ENCODE data around the gene LINC01488.

LINC01488 gene

DNA sequence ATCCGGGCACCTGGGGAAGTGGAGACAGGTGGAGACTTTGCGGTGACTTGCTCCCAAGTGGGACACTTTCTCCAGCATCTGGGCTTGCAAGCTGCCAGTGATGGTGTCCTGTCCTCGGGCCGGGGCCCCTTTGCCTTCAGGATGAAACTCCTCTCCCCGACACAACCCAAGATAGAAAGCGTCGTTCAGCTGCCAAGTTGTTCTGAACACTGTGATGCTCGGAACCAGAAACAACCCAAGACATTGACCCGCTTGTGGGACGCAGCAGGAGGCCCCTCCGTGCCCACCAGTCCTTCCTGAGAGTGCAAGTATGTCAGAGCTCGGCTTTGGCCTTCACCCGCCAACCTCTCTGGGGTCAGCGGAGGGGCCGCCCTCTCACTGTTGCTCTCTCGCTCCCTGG lies 31.3 kb downstream of the LINC01488 start:
- DNase-seq, result no peak

DNA sequence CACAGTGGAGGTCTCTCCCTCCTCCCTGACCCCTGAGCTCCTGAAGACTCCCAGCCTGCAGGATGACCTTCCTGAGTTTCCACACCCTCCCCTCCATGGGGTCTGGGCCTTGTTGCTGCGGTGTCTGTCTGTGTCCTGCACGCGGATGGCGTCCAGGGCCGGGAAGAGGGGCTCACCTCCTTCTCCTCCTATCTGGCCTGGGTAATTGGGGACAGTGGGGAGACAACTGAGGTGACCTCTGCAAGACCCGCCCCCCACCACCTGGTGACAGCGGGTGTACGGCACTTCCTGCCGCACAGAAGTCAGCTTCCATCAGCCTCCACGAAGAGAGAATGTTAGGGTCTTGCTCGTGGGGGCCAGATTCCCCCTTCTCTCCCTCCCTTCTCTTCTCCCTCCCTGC lies 31.7 kb downstream of the LINC01488 start:
- DNase-seq, result no peak

DNA sequence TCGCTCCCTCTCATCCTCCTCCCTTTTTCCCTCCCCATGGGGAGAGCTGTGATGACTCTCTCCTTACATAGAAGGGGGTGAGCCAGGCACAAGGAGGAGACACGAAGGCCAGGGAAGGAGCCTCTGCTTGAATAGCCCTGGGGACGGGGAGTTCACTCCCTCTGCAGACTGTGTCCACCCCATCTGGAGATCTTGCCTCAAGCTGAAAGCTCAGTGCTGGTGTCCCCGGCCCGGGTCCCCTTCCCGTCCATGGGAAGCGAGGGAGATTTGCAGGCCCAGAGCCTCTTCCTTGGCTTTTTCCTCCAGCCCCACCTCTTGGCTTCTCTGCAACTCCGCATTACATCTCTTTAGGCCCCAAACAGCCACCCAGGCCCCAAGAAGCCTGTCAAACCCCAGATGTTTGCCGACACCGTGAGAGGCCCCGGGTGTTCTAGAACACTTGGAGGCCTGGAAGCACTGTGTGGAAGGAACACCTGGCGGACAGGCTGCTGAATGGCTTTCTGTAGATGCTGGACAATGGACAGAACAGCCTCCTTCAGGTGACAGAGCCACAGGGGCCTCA lies 32.3 kb downstream of the LINC01488 start:
- no peak for DNase-seq

DNA sequence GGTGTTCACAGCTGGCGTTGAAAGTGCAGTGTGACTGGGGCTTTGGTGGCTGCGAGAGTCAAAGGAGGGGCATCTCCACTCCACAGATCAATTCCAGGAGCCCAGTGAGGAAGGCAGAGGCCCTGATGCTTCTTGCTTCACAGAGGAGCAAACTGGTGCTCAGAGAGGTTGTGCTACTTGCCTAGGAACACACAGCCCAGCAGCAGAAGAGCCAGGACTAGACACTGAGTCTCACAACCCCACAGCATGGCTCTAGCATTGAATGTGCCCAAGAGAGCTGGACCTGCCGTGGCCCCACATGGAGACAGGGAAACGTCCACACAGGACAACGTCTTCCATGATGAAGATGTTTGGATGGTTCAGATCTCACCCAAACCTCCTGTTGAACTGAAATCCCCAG lies 33.3 kb downstream of the LINC01488 start:
- no peak for DNase-seq

DNA sequence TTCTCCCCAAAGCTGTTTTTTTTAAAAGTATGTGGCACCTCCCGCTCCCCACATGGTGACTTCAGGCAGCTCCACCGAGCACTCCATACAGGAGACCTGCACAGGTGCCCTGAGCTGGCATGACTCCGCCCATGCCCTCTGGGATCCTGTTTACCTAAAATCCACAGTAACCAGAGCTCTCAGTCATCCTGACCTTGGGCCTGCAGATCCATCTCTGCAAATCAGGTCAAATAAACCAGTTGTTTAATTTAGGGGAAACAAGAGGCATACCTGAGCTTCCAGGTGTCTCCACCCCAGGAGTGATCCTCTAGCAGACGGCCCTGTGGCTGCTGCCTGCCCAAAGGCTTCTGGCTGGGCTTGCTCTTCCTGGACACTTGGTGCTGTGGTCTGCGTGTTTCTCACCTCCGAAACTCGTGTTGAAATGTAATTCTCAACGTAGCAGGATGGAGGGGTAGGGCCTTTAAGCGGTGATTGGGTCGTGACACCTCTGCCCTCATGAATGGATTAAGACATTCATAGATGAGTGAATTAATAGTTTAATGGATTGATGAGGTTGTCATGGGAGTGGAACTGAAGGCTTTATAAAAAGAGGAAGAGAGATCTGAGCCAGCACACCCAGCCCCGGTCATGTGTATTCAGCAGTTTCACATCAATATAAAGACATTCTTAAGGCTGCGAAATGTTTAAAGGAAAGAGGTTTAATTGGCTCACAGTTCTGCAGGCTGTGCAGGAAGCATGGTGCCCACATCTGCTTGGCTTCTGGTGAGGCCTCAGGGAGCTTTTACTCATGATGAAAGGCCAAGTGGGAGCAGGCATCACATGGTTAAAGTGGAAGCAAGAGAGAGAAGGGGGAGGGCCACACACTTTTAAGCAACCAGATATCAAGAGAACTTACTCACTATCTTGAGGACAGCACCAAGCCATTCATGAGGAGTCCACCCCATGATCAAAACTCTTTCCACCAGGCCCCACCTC lies 34.1 kb downstream of the LINC01488 start:
- no peak for DNase-seq

DNA sequence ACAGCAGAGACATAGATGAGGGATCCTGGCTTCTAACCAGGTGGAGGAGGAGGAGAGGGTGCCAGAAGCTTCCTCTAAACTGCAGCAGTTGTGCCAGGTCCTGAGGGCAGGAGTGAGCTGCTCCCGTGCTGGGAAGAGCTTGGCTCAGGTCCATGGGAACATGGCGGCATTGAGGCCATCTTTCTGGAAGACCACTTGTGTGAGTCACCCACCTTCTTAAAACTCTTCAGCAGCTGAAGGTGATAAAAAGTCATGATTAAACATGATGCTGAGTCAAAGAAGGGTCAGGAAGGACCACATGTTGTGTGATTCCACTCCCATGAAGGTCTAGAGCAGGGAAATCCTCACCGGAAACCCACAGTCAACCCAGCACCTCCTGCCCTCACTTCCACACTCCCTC lies 35.1 kb downstream of the LINC01488 start:
- DNase-seq, result no peak

DNA sequence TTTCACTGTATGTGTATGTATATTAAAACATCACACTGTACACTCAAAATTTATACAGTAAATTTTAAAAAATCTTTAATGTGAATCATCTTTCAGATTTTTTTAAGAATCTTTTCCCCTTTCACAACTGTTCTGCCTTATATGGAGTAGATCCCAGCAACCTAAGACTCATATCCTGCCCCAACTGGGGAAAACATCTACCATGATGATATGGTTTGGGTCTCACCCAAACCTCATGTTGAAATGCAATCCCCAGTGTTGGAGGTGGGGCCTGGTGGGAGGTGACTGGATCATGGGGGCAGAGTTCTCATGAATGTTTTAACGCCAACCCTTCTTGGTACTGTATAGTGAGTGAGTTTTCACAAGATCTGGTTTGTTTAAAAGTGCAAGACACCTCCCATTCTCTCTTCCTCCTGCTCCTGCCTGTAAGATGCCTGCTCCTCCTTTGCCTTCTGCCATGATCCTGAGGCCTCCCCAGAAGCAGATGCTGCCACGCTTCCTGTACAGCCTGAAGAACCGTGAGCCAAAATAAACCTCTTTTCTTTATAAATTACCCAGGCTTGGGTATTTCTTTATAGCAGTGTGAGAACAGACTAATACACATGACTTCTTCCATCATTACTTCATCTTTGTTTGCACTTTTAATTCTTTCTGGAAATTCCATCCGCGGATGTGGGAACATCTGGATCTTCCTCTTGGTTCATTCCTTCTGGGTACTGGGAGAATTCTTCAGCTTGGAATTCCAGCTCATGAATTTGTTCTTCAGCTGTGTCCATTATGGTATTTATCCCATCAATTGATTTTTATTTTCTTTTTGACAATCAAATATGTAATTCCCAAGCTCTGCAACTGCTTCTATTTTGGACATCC lies 36.9 kb downstream of the LINC01488 start:
- no peak for DNase-seq

- DNase-seq, result no peak
Observed at GRCh38 chr11:69520186-69520916, 38.9 kb downstream of the LINC01488 start.

- DNase-seq, result no peak
Observed at GRCh38 chr11:69521457-69521856, 40.0 kb downstream of the LINC01488 start.

DNA sequence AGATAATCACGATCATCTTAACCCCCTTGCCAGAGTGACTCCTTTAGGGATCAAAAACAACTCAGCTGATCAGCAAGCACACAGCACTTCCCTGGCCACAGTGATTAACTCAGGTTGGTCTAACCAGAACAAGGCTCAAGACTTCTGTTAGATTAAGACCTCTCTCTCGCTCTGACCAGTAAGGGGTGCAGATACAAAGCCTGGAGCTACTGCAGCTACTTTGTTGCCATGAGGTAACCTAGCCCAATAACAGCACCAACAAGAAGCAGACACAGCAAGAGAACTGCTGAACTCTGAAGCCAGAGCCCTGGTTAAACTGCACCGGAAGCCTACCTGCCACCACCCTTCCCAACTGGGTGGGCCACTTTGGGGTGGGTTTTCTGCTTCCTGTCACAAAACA lies 42.0 kb downstream of the LINC01488 start:
- DNase-seq, result no peak

GRCh38 chr11:69524291-69524882 lies 42.9 kb downstream of the LINC01488 start:
- DNase-seq, result no peak

DNA sequence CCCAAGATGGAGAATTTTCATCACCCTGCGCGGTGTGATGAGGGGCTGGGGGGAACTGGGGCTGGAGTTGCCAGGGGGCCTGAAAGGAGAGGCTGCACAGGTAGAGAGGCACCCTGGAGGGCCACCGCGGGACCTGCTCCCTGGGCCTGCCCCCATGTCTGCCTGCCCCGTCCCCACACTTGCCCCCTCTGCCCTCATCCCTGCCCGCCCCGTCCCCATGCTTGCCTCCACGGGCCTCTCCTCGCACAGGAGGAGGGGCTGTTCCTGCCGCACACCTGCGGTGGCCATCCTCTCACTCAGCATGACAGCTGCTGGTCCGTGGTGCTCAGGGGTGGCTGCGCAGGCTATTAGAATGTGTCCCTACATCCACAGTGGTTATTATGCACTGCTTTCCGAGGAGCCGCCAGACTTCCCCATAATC lies 43.5 kb downstream of the LINC01488 start:
- no peak for DNase-seq

GRCh38 chr11:69525516-69526452 lies 44.3 kb downstream of the LINC01488 start:
- no peak for DNase-seq

GRCh38 chr11:69526453-69526810 lies 45.0 kb downstream of the LINC01488 start:
- DNase-seq, result no peak

DNA sequence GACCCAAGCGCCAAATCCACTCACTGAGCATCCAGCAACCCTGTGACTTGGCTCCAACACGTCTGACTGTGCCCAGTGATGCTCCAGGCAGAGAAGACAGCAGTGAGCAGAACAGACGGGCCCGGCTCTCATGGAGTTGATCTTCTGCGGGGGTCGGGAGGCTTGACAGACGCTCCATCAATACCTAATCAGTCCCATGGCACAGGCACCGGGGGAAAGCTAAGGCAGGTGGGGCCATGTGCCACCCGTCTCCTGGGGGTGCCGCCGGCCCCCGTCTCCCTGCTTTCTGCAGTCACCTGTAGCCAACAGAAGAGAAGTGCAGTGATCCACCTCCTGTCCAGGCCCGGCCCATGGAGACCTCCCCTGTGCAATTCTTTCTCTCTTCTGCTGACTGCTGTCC lies 47.5 kb downstream of the LINC01488 start:
- DNase-seq, result no peak

DNA sequence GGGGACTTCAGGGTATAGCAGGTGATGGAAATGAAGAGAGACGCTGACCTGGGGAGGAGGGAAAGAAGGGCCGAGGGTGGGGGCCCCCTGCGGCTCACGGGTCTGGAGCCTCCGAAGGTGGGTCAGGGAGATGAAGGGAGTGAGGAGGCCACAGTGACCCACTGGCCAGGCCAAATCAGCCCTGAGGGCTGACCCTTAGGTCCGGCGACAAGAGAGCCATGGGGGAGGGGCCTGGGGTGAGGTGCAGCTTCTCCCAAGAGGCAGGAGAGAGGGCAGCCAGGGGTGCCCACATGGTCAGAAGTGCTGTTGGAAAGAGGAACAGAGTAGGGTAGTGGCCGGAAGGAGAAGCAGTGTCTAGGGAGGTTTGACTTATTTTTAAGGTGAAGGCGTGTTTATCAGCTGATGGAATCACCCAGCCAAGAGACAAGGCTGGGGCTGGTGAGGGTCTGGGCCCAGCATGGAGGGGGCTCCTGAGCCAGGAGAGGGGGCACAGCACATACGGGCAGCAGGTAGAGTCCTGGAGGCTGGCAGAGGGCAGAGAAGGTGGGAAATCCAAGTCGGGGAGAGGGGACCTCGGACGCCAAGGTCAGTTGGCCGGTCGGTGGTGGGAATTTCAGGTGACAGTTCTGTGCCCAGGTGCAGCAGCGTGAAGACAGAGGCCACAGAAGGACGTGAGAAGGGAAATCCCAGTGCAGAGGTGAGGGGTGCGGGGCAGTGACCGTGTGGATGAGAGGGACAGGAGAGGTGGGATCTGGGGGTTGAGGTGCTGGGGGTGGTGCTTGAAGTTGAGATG lies 49.0 kb downstream of the LINC01488 start:
- DNase-seq, result no peak

- DNase-seq, result no peak
Observed at GRCh38 chr11:69531071-69531716, 49.7 kb downstream of the LINC01488 start.

DNA sequence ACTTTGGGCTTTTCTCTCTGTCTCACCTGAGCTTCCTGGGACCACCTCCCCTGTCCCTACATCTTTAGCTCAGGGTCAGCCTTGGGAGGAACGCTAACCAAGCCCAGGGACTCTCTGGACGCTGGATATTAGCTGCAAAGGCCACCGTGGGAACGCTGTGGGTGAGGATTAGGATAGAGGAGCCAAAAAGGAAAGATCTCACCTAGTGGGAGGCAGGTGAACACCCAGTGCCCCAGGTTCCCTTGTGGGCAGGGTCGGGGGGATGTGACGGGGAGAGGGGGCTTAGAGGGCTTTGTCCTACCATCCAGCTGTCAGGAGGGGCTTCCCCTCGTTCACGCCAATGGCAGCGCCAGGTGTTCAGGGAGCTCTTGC lies 50.2 kb downstream of the LINC01488 start:
- DNase-seq, result no peak

- no peak for DNase-seq
Observed at GRCh38 chr11:69533296-69534165, 52.1 kb downstream of the LINC01488 start.
